Lung (tissue), 12 donors: ENCODE data around the gene RBM48. TPM values are rescaled to one million over a fixed set of nuclear protein-coding genes. Genes with fewer than 3 reads are reported as not detected.

Experiments
- ATAC-seq: fragments of 200-7000 bp; cut with Tn5 transposase; one replicate; pipeline ENCODE4 v1.9.1; 2020; ENCODE audit warnings: moderate number of reproducible peaks; ENCODE audit not compliant: insufficient read depth, low FRiP score
- DNase-seq, 3 donors: peaks; one replicate each; pipeline ENCODE4 v3.0.0-alpha.2; 2013 to 2017
- H3K27ac ChIP-seq, 2 donors: one replicate each; pipeline ENCODE4 v1.5.1; 2013; ENCODE audit warnings: mild to moderate bottlenecking in 2 of 2, moderate library complexity in 2 of 2, control low read depth in 1 of 2, inconsistent platforms in 1 of 2, low read depth in 1 of 2, low read length in 1 of 2
- H3K27me3 ChIP-seq, 3 donors: one replicate each; pipeline ENCODE4 v1.5.1; 2013; ENCODE audit warnings: low read length in 2 of 3; ENCODE audit not compliant: control insufficient read depth in 3 of 3, insufficient read depth in 3 of 3
- H3K36me3 ChIP-seq, 4 donors: one replicate each; pipeline ENCODE4 v1.5.1; 2013; ENCODE audit warnings: low read length in 4 of 4, mild to moderate bottlenecking in 1 of 4, moderate library complexity in 1 of 4; ENCODE audit not compliant: control insufficient read depth in 4 of 4, insufficient read depth in 4 of 4
- H3K4me1 ChIP-seq, 5 donors: one replicate each; pipeline ENCODE4 v1.5.1; 2013; ENCODE audit warnings: low read length in 5 of 5, mild to moderate bottlenecking in 2 of 5, moderate library complexity in 1 of 5; ENCODE audit not compliant: control insufficient read depth in 5 of 5, insufficient read depth in 5 of 5
- H3K4me3 ChIP-seq: one replicate; pipeline ENCODE4 v1.5.1; 2013; ENCODE audit warnings: mild to moderate bottlenecking, control low read depth, moderate library complexity
- H3K9ac ChIP-seq, 2 donors: one replicate each; pipeline ENCODE4 v1.5.1; 2013; ENCODE audit warnings: low read length in 2 of 2, control low read depth in 1 of 2; ENCODE audit not compliant: insufficient read depth in 1 of 2
- H3K9me3 ChIP-seq, 4 donors: one replicate each; pipeline ENCODE4 v1.5.1; 2013; ENCODE audit warnings: low read length in 3 of 4, mild to moderate bottlenecking in 1 of 4, moderate library complexity in 1 of 4; ENCODE audit not compliant: control insufficient read depth in 4 of 4, insufficient read depth in 3 of 4
- CTCF ChIP-seq: IDR thresholded peaks from 2 replicates; pipeline ENCODE4 v1.5.1; 2012; ENCODE audit warnings: mild to moderate bottlenecking; ENCODE audit errors: control extremely low read depth, extremely low read depth
- WGBS, 2 donors: extraction: QIAGEN DNeasy Blood & Tissue Kit; methylation state at CpG; one replicate each; pipeline ENCODE4 v1.1.7; 2013; 5-methylcytosine and 5-hydroxymethylcytosine counted together
- polyA plus RNA-seq, 2 donors: library from polyadenylated mRNA; stranded (reverse); fragments of 200-250 nt; gene quantifications; one replicate each; pipeline ENCODE4 v1.2.1, GENCODE V29; 2013
- total RNA-seq, 2 donors: library from RNA; depleted of rRNA in 1 of 2; stranded (reverse); fragments of >200 nt in 1 of 2; gene quantifications; one replicate each; pipeline ENCODE4 v1.2.1, GENCODE V29; 2014 to 2021
- donor health status: control.
- donor health status: control.
- donor health status: Bipolar disorder and iron deficiency.
- donor health status: healthy.
- donor health status: DM: yes; HTN: yes; CAD: no.

RBM48 gene
- total and polyA plus RNA-seq, 4 donors = 6.2 to 19.5 (median 8.2) TPM

GRCh38 chr7:92517631-92518030 is 11.0 kb upstream of the RBM48 start:
- Histone ChIP-seq H3K4me3 (no peak overlapping the region), H3K9ac (no peak overlapping the region), H3K4me1 (no peaks in the 10 kb centered on the region), H3K27ac (no peak overlapping the region), H3K9me3 (no peaks in the 10 kb centered on the region), H3K36me3 (peaks cover 8 to 18% (median 15%) of the 10 kb centered on the region in 4 donors), H3K27me3 (no peaks in the 10 kb centered on the region)
- TF ChIP-seq CTCF = no peak
- ATAC-seq (no peak), DNase-seq (no peak)
- 90 to 95% methylated on average over 3 of the region's 3 CpGs for whole genome bisulfite sequencing, 2 donors

- H3K4me1 ChIP-seq = no peaks in the 10 kb centered on the region
- ATAC-seq = no peak
- TF ChIP-seq CTCF = no peak
- H3K27ac ChIP-seq = no peak overlapping the region
- no peak overlapping the region for H3K9ac ChIP-seq
- no peak overlapping the region for H3K4me3 ChIP-seq
- H3K9me3 ChIP-seq = no peaks in the 10 kb centered on the region
- peaks cover 8 to 15% (median 11%) of the 10 kb centered on the region in 4 donors for H3K36me3 ChIP-seq
- no peaks in the 10 kb centered on the region for H3K27me3 ChIP-seq
- DNase-seq = peak in 1 of 3 donors; percentile 11
- 84 to 87% methylated on average over 1 of the region's 1 CpG for WGBS, 2 donors
These were observed 8.6 kb upstream of the RBM48 start for GRCh38 chr7:92520024-92520423.

GRCh38 chr7:92523110-92523509 is 5.5 kb upstream of the RBM48 start:
- H3K9me3 ChIP-seq = no peaks in the 10 kb centered on the region

More at GRCh38 chr7:92523110-92523509, 5.5 kb upstream of the RBM48 start:
- Histone ChIP-seq H3K27me3 (no peaks in the 10 kb centered on the region), H3K4me1 (peaks cover 0 to 14% (median 3%) of the 10 kb centered on the region in 5 donors), H3K36me3 (peaks cover 0 to 8% (median 3%) of the 10 kb centered on the region in 4 donors), H3K9ac (no peak overlapping the region), H3K27ac (no peak overlapping the region), H3K4me3 (no peak overlapping the region)
- ATAC-seq = no peak
- WGBS, 2 donors = 86 to 93% methylated on average over 2 of the region's 2 CpGs
- no peak for DNase-seq
- TF ChIP-seq CTCF = no peak
